HG03139 (cell line): Measurements from ENCODE around the gene ZFP28.

Experiments
- ATAC-seq: cut with Tn5 transposase; IDR thresholded peaks from one replicate; pipeline ENCODE4 v1.9.1; 2021; ENCODE audit not compliant: unreplicated experiment

ZFP28 gene

DNA sequence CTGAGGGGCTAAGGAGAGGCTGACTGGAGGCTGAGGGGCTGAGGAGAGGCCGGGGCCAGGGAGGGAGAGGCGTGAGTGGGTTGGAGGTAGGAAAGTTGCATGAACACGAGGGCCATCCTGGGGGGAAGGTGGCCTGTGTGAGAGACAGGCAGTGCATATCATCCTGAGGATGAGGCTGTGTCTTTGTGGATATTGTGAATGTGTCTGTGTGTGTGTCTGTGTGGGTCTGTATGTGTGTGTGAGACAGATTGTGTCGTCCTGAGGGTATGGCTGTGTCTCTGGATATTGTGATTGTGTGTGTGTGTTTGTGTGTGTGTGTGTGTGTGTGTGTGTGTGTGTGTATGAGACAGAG, 56.8 kb downstream of the ZFP28 start:
- ATAC-seq, result peak; percentile 26

DNA sequence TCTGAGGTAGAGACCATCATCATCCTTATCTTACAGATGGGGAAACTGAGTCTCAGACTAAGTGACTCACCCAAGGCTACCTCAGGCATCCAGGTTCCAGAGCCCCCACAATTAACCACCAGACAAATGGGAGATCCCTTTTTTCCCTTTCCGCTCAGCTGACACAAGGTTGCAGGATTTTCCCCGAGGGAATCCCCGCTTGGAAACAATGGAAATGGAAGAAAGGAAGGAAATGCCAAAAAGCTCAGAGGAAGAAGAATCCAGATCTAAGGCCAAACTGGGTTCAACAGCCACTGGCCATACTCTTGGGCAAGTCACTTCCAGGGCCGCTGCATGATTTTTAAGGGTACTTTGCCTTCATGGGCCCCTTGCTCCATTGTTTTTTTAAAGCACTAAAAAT, 57.9 kb downstream of the ZFP28 start:
- ATAC-seq, result no peak

DNA sequence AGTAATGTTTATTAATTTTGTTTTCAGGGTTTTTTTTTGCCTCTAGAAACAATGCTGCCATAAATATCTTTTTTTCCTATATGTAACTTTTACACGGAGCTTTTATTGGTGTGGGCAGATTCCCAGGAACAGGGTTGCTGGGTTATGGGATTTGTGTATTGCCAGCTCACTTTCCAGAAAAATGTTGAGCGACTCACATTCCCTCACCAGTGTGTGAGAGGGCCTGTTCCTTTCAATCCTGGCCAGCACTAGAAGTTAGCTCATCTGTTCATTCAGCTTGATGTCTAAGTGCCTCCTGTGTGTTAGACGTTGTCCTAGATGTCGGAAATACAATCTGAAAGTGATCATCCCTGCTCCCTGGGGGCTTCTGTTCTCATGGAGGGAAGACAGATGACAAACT, 58.9 kb downstream of the ZFP28 start:
- ATAC-seq, result no peak

DNA sequence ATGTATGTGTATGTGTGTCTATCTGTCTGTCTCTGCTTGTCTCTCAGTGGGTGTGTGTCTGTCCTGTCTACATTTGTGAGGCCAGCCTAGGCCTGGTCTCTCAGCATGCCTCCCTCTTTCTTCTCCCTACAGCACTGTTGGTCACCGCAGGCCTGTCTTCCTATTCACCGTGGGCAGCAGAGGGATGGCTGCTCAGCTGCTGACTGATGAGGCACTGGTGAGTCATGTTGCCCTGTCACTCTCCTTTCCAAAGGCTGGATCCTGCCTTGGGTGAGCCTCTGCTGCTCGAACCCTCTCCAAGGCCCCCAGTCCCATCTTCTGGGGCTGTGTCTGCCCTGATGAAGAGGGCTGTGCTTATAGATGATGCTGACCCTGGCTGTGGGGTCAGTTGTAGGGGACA, 62.6 kb downstream of the ZFP28 start:
- no peak for ATAC-seq

DNA sequence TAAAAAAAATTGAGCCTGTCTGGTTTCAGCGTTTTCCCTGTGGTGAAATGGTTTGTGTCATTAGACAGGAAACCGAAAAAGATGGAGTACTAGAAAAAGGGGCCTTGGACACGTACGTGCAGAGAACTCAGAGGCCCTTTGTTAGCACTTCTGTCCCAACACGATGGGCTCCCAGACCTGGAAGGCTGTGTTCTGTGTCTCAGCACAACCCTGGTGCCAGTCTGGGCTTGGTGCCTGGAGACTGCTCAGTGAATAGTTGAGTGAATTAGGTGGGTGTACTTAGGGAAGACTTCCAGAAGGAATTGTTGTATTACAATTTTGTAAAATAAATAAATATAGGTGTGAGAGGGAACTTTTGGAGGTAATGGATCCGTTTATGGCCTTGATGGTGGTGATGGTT, 65.1 kb downstream of the ZFP28 start:
- no peak for ATAC-seq
